RWPE2 (cell line): ENCODE data around the gene KRT83.

Experiments
- ATAC-seq: fragments of 200-7000 bp; cut with Tn5 transposase; 3 replicates; pipeline ENCODE4 v1.9.1; 2021; ENCODE audit warnings: low read depth
- DNase-seq: peaks from one replicate; pipeline ENCODE4 v3.0.0-alpha.2; 2020; ENCODE audit warnings: low spot score
- H3K27ac ChIP-seq: fragments of 450-650 bp; 2 replicates; pipeline ENCODE4 v1.5.1; 2017; ENCODE audit warnings: mild to moderate bottlenecking; ENCODE audit not compliant: poor library complexity, severe bottlenecking
- H3K27me3 ChIP-seq: fragments of 250-450 bp; sonication (Bioruptor Pico); 2 replicates; pipeline ENCODE4 v1.5.1; 2021; ENCODE audit warnings: mild to moderate bottlenecking, moderate library complexity; ENCODE audit not compliant: insufficient read depth, poor library complexity, severe bottlenecking
- H3K36me3 ChIP-seq: fragments of 250-450 bp; sonication (Bioruptor Pico); 2 replicates; pipeline ENCODE4 v1.5.1; 2020; ENCODE audit warnings: low read depth, mild to moderate bottlenecking, moderate library complexity
- H3K4me1 ChIP-seq: fragments of 250-450 bp; sonication (Bioruptor Pico); 2 replicates; pipeline ENCODE4 v1.5.1; 2021; ENCODE audit warnings: mild to moderate bottlenecking, moderate library complexity; ENCODE audit not compliant: insufficient read depth, poor library complexity, severe bottlenecking
- H3K4me3 ChIP-seq: fragments of 250-450 bp; sonication (Bioruptor Pico); 2 replicates; pipeline ENCODE4 v1.5.1; 2021; ENCODE audit warnings: mild to moderate bottlenecking, moderate library complexity; ENCODE audit not compliant: severe bottlenecking
- H3K9me3 ChIP-seq: fragments of 250-450 bp; sonication (Bioruptor Pico); 2 replicates; pipeline ENCODE4 v1.5.1; 2021; ENCODE audit warnings: mild to moderate bottlenecking, moderate library complexity; ENCODE audit not compliant: severe bottlenecking
- TF ChIP-seq, protein P1 (sequence below): fragments of 450-650 bp; IDR thresholded peaks from one replicate; pipeline ENCODE4 v1.5.1; 2017; ENCODE audit warnings: mild to moderate bottlenecking, moderate library complexity; ENCODE audit not compliant: poor library complexity, severe bottlenecking

Gene KRT83

DNA sequence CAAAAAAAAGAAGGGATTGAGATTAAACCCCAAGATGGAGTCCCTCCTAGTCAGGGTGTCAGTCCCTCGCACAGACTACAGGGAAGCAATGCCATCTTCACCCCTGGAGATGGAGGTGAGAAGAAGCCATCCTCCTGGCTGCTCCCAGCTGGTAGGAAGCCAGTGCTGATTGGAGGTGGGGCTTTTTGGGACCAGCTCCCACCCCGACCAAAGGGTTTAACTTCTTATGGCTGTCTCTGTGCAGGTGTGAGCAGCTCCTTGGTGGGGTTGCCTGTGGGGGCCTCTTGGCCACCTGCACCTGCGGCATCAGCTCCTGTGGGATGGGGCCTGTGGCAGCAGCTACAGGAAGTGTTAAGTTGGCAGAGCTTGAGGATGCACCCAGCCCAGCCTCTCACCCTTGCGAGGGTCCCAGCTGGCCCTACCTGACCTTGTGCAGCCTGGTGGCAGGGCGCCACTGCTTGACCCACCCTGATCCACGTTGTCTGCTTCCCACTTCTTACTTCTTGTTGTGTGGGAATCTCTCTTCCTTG, 50.6 kb downstream of the KRT83 start:
- Histone ChIP-seq H3K27me3 (no peaks in the 10 kb centered on the region), H3K27ac (no peak overlapping the region), H3K36me3 (no peaks in the 10 kb centered on the region), H3K4me1 (peaks cover 5% of the 10 kb centered on the region), H3K4me3 (no peak overlapping the region), H3K9me3 (no peaks in the 10 kb centered on the region)
- TF ChIP-seq, protein P1, sequence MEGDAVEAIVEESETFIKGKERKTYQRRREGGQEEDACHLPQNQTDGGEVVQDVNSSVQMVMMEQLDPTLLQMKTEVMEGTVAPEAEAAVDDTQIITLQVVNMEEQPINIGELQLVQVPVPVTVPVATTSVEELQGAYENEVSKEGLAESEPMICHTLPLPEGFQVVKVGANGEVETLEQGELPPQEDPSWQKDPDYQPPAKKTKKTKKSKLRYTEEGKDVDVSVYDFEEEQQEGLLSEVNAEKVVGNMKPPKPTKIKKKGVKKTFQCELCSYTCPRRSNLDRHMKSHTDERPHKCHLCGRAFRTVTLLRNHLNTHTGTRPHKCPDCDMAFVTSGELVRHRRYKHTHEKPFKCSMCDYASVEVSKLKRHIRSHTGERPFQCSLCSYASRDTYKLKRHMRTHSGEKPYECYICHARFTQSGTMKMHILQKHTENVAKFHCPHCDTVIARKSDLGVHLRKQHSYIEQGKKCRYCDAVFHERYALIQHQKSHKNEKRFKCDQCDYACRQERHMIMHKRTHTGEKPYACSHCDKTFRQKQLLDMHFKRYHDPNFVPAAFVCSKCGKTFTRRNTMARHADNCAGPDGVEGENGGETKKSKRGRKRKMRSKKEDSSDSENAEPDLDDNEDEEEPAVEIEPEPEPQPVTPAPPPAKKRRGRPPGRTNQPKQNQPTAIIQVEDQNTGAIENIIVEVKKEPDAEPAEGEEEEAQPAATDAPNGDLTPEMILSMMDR = no peak
- DNase-seq (no peak), ATAC-seq (no peak)

DNA sequence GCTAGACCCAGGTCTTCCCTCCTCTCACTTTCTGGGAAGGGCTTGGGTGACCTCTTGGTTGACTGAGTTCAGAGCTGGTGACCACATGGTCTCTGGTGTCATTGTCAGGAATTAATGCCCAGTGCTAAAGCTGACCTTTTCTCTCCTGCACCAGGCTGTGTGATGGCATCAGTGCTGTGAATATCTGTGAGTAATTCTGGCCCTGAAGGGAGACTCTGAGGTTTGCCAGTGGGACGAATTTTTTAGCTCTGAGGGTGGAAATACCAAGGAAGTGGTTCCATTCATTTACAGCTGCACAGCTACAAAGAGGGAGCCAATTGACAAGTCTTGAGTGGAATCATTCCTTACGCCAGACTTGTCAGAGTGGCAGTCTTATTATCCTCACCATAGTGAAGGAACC, 53.0 kb downstream of the KRT83 start:
- Histone ChIP-seq H3K4me3 (no peak overlapping the region), H3K4me1 (peaks cover 5% of the 10 kb centered on the region), H3K9me3 (no peaks in the 10 kb centered on the region), H3K27ac (no peak overlapping the region), H3K27me3 (no peaks in the 10 kb centered on the region), H3K36me3 (no peaks in the 10 kb centered on the region)
- TF ChIP-seq, protein P1 = no peak
- DNase-seq = no peak
- no peak for ATAC-seq

DNA sequence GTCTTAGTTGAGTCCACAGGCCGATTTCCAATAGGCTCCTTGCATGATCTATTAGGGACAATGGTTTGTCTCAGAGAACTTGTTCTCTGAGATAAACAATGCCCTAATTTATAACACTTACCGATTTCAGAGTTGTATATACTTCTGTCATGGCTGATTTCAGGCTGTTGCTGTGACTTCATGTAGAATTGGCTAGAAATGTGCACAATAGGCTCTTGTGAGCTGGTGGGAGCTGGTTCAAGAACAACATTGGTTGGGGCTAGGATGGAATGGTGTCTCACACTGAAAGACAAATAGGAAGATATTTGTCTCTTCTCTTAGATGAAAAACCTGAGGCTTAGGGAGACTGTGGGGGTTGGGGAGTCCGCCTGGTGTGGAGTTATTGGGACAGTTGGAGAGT, 53.5 kb downstream of the KRT83 start:
- no peaks in the 10 kb centered on the region for H3K9me3 ChIP-seq
- peaks cover 5% of the 10 kb centered on the region for H3K4me1 ChIP-seq
- no peaks in the 10 kb centered on the region for H3K36me3 ChIP-seq
- TF ChIP-seq, protein P1 = no peak
- no peak overlapping the region for H3K27ac ChIP-seq
- H3K27me3 ChIP-seq = no peaks in the 10 kb centered on the region
- DNase-seq (no peak), ATAC-seq (no peak)
- H3K4me3 ChIP-seq = no peak overlapping the region

DNA sequence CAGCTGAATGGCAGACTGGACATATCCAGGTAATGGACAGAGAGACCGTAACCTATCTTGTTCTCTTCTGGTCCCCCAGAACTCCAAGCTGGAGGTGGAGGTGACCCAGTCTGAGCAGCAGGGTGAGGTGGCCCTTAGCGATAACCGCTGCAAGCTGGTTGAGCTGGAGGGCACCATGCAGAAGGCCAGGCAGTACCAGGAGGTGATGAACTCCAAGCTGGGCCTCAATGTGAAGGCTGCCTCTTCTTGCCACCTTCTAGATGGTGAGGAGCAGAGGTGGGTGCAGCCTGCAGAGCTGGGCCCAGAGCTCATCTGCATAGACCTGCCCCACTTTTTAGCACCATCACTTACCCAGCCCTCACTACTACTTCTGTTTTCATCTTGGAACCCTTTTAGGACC, 53.9 kb downstream of the KRT83 start:
- H3K4me1 ChIP-seq = peaks cover 5% of the 10 kb centered on the region
- no peaks in the 10 kb centered on the region for H3K9me3 ChIP-seq
- no peak for ATAC-seq
- DNase-seq = peak; percentile 11
- no peaks in the 10 kb centered on the region for H3K36me3 ChIP-seq
- no peaks in the 10 kb centered on the region for H3K27me3 ChIP-seq
- H3K4me3 ChIP-seq = no peak overlapping the region
- TF ChIP-seq, protein P1 = no peak
- no peak overlapping the region for H3K27ac ChIP-seq

DNA sequence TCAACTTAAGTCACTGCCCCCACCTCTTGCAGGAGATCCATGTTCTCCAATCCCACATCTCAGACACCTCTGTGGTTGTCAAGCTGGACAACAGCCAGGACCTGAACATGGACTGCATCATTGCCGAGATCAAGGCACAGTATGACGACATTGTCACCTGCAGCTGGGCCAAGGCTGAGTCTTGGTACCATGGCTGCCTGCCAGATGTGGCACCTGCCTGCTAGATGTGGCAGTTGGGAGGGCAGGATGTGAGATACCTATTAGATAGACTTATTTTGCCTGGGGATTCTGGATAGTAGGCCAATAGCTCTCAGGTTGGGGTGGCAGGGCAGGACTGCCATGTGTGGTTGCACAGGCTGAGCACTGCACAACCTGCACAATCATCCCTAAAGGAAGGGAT, 54.7 kb downstream of the KRT83 start:
- DNase-seq (peak; percentile 33), ATAC-seq (no peak)
- H3K4me1 ChIP-seq = peaks cover 5% of the 10 kb centered on the region
- H3K27me3 ChIP-seq = no peaks in the 10 kb centered on the region
- H3K27ac ChIP-seq = no peak overlapping the region
- H3K9me3 ChIP-seq = no peaks in the 10 kb centered on the region
- H3K4me3 ChIP-seq = no peak overlapping the region
- H3K36me3 ChIP-seq = no peaks in the 10 kb centered on the region
- TF ChIP-seq, protein P1 = no peak
